Uterus (tissue), 2 donors: ENCODE measurements around the gene SLX4IP.

ENCODE experiments used
- CTCF ChIP-seq, 4 experiments: fragments of 200-600 bp in 2 of 4; fragments of 450-650 bp in 2 of 4; sonication (generic) in 2 of 4; IDR thresholded peaks; one replicate each; pipeline ENCODE4 v1.5.1; 2016 to 2019; ENCODE audit warnings: antibody characterized with exemption in 4 of 4, mild to moderate bottlenecking in 2 of 4, moderate library complexity in 1 of 4
- POLR2A ChIP-seq, 2 donors: fragments of 450-650 bp; IDR thresholded peaks; one replicate each; pipeline ENCODE4 v1.6.1; 2016; ENCODE audit warnings: antibody characterized with exemption in 2 of 2, mild to moderate bottlenecking in 1 of 2, moderate library complexity in 1 of 2

GRCh38 chr20:10663756-10664155 is 228.7 kb downstream of the SLX4IP start:
- TF ChIP-seq POLR2A (IDR thresholded peaks at IDR 0.05) (no peak), CTCF (IDR thresholded peaks at IDR 0.05) (no peak)
